Right cardiac atrium (tissue), 5 donors: ENCODE measurements around the gene COPB2. TPM values are rescaled to one million over a fixed set of nuclear protein-coding genes. Genes with fewer than 3 reads are reported as not detected.
A peak's percentile ranks its signal among the peaks of the same experiment; 100 is the strongest.
"Not testable (repeated sequence)": the region's sequence is repeated elsewhere in the genome, so short reads cannot be mapped to it uniquely, and the experiment has no call there.

Experiments
- ATAC-seq, 2 donors: fragments of 200-7000 bp; cut with Tn5 transposase; one replicate each; pipeline versions ENCODE4 v1.8.0 to v1.9.1; 2020; ENCODE audit warnings: moderate library complexity in 2 of 2, mild to moderate bottlenecking in 1 of 2
- DNase-seq, 3 donors: peaks; one replicate each; pipeline ENCODE4 v3.0.0-alpha.2; 2020
- H3K27ac ChIP-seq: one replicate; pipeline ENCODE4 v1.5.1; 2013; ENCODE audit warnings: mild to moderate bottlenecking, low read length, control low read depth, moderate library complexity
- H3K27me3 ChIP-seq: one replicate; pipeline ENCODE4 v1.6.1; 2013; ENCODE audit not compliant: control insufficient read depth, insufficient read depth
- H3K4me1 ChIP-seq: one replicate; pipeline ENCODE4 v1.6.1; 2013; ENCODE audit warnings: low read length; ENCODE audit not compliant: control insufficient read depth, insufficient read depth
- H3K4me3 ChIP-seq: one replicate; pipeline ENCODE4 v1.5.1; 2013; ENCODE audit warnings: low read length, control low read depth
- H3K9me3 ChIP-seq: one replicate; pipeline ENCODE4 v1.6.1; 2013; ENCODE audit warnings: low read length; ENCODE audit not compliant: control insufficient read depth
- WGBS: extraction: QIAGEN DNeasy Blood & Tissue Kit; methylation state at CpG from one replicate; pipeline ENCODE4 v1.1.7; 2013; 5-methylcytosine and 5-hydroxymethylcytosine counted together
- intact Hi-C, 4 donors: fragments of 100-400 bp; cut with DNase I; formaldehyde crosslinking; loops; one replicate each; pipeline versions ENCODE4 v1.11.0 to v1.14.0; 2022 to 2023
- polyA plus RNA-seq: library from polyadenylated mRNA; stranded (reverse); fragments of 200-250 nt; gene quantifications from one replicate; pipeline ENCODE4 v1.2.3, GENCODE V29; 2013
- total RNA-seq, 4 donors: library from RNA; stranded (reverse); fragmentation: NEBNext Ultra II Directional; extraction: Animal tissue kit (Norgen Biotek cat#: 25700); gene quantifications; one replicate each; pipeline ENCODE4 v1.2.1, GENCODE V29; 2021
- donor health status: healthy with polysubstance abuse.
- donor health status: DM: no; HTN: yes; CAD: no.
- donor health status: DM: no; HTN: no; CAD: no.
- donor health status: DM: no; HTN: yes; CAD: no; lungs with severe emphysema.
- donor health status: DM: yes; HTN: yes; CAD: no.

The COPB2 gene
- total and polyA plus RNA-seq, 5 donors: 41.0 to 98.0 (median 94.4) TPM

DNA sequence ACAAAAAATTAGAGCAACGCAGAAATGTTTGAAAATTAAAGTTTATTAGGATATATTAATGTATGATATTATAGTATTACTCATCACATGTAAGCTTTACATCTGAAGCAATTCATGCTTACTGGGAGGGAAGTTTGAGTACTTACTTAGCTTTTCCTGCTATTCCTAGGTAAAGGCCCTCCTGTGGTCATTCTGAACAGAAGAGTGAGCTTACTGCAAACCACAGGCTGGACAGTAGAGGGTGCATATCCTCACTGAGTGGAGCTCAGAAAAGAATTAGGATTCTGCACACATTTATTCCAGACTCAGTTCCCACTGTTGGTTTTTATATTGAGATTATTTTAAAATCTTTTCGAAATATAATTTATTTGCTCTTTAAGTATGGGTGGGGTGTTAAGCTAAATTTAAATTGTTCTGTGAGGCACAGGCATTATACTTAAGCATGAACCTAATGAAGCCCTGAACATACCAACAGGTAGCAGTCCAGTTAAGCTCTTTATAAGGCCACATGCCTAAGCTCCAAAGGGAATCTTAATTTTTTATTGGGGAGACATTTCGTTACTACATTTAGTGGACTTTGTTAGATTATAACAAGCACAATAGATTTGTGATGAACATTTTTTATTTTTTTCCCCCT is 35.4 kb downstream of the COPB2 start:
- no peak overlapping the region for H3K27ac ChIP-seq
- peak in 1 of 2 donors; percentile 60 for ATAC-seq
- no peak overlapping the region for H3K4me3 ChIP-seq
- H3K4me1 ChIP-seq: no peaks in the 10 kb centered on the region
- H3K9me3 ChIP-seq: no peaks in the 10 kb centered on the region
- 72% methylated on average over 3 of the region's 3 CpGs for WGBS
- intact Hi-C loops: no loop called here
- DNase-seq: no peak
- no peaks in the 10 kb centered on the region for H3K27me3 ChIP-seq

DNA sequence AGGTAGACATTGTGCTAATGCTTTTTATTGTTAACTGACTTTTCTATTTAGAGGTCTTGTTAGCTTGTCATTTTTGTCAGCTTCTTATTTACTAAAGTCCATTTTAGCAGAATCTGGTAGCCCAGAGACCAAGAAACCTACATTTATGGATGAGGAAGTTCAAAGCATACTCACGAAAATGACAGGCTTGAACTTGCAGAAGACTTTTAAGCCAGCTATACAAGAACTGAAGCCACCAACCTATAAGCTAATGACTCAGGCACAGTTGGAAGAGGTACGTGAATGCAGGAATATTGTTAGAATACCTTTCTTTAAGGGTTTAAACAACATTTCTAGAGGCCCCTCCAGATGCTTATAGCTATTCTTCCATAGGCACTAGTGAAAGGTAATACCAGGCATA is 42.7 kb downstream of the COPB2 start:
- Histone ChIP-seq H3K9me3 (no peaks in the 10 kb centered on the region), H3K4me3 (no peak overlapping the region), H3K4me1 (peaks cover 4% of the 10 kb centered on the region), H3K27me3 (no peaks in the 10 kb centered on the region), H3K27ac (no peak overlapping the region)
- 83% methylated on average over 2 of the region's 2 CpGs for WGBS
- intact Hi-C loops: no loop called here
- ATAC-seq (no peak), DNase-seq (no peak)

GRCh38 chr3:139343895-139344856 is 45.3 kb downstream of the COPB2 start, which contains the start of gene MRPS22:
TSS of gene MRPS22 (plus strand) at chr3:139344020. CDS start at chr3:139344027, 7 bp downstream.
- DNase-seq (peak; percentile 81 to 91 (median 86)), ATAC-seq (peak; percentile 94 to 97)
- intact Hi-C loops: no loop called here
- Histone ChIP-seq H3K9me3 (no peaks in the 10 kb centered on the region), H3K27me3 (no peaks in the 10 kb centered on the region), H3K4me1 (peaks cover 4% of the 10 kb centered on the region), H3K27ac (peak within 1 kb of the TSS; percentile 65), H3K4me3 (peak within 1 kb of the TSS; percentile 79)
- under 1% methylated on average over 37 of the region's 37 CpGs for WGBS

DNA sequence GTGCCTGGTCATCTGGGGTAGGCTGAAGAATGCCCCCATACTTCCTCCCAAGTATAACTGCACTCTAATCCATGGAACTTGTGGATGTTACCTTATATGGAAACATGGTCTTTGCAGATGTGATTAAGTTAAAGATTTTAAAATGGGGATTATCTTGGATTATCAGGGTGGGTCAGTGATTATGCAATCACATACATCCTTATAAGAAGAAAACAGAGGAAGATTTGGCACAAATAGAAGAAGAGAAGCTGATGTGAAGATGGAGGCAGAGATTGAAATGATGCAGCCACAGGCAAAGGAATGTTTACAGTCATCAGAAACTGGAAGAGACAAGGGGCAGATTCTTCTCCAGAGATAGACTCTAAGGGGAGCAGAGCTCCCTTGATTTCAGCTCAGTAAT is 47.4 kb downstream of the COPB2 start:
- Histone ChIP-seq H3K27me3 (no peaks in the 10 kb centered on the region), H3K4me1 (peaks cover 4% of the 10 kb centered on the region), H3K27ac (no peak overlapping the region), H3K9me3 (no peaks in the 10 kb centered on the region), H3K4me3 (no peak overlapping the region)
- DNase-seq (no peak), ATAC-seq (no peak)
- intact Hi-C loops: no loop called here

DNA sequence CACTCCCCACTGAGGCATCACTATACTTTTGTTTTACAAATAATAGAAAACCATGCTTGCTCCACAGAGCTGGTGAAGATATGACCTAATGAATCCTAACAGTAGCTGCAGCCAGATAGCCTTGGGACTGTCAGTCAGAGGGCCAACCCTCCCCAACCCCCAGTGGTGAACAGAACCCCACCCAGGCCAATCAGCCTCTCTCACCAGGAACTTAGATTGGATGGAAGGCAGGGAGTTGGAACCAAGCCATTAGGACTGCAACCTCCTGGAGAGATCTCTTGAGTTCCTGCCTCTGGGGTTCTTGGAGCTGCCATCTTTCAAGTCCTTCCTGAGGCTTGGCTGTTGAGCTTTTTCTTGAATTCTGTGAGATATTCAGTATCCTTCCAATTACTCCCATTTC is 48.7 kb downstream of the COPB2 start:
- Histone ChIP-seq H3K9me3 (no peaks in the 10 kb centered on the region), H3K27ac (no peak overlapping the region), H3K4me3 (no peak overlapping the region), H3K4me1 (peaks cover 4% of the 10 kb centered on the region), H3K27me3 (no peaks in the 10 kb centered on the region)
- intact Hi-C loops: no loop called here
- ATAC-seq (no peak), DNase-seq (no peak)

DNA sequence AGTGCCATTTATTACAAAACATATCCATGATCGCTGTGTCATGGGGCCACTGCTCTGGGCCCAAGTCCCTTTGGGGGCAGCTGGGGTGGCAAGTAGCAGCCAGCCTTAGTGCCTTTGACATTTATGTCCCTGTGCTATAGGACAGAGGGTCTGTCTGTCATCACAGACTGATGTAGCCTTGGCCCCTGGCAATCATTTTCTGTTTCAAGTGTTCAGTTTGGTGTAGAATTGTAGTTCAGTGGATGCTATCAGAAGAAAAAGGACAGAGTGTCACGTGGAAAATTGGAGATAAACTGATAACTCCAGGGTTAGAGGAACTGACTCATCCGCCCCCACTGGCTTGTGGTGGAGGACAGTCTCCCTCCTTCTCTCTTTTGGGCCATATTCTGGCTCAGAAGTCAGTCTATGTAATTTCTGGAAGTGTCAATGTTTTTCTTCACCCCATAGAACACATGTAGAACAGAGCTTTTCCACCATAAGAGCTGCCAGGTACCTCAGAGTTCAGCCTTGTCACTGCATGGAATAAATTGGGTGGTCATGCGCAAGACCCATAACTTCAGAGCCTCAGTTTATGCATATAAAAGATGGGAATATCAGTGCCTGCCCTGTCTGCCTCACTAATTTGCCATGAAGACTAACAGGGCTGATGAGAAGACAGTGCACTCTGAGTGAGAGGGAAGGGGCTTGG is 50.1 kb downstream of the COPB2 start:
- DNase-seq (no peak), ATAC-seq (no peak)
- Histone ChIP-seq H3K4me1 (no peaks in the 10 kb centered on the region), H3K9me3 (no peaks in the 10 kb centered on the region), H3K27ac (no peak overlapping the region), H3K4me3 (no peak overlapping the region), H3K27me3 (no peaks in the 10 kb centered on the region)
- intact Hi-C loops: no loop called here
- 64% methylated on average over 4 of the region's 4 CpGs for WGBS

GRCh38 chr3:139338405-139338804 is 51.0 kb downstream of the COPB2 start:
- no peak overlapping the region for H3K27ac ChIP-seq
- H3K27me3 ChIP-seq: no peaks in the 10 kb centered on the region
- H3K4me3 ChIP-seq: no peak overlapping the region
- DNase-seq: no peak
- intact Hi-C loops: no loop called here
- 92% methylated on average over 4 of the region's 4 CpGs for WGBS
- H3K9me3 ChIP-seq: no peaks in the 10 kb centered on the region
- no peak for ATAC-seq
- no peaks in the 10 kb centered on the region for H3K4me1 ChIP-seq

DNA sequence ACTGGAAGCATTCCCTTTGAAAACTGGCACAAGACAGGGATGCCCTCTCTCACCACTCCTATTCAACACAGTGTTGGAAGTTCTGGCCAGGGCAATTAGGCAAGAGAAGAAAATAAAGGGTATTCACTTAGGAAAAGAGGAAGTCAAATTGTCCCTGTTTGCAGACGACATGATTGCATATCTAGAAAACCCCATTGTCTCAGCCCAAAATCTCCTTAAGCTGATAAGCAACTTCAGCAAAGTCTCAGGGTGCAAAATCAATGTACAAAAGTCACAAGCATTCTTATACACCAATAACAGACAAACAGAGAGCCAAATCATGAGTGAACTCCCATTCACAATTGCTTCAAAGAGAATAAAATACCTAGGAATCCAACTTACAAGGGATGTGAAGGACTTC is 54.8 kb downstream of the COPB2 start:
- ATAC-seq, H3K4me1 ChIP-seq, H3K27me3 ChIP-seq, H3K4me3 ChIP-seq, H3K27ac ChIP-seq, intact Hi-C loops, DNase-seq, H3K9me3 ChIP-seq: not testable (repeated sequence)
- WGBS: 40% methylated on average over 1 of the region's 1 CpG

GRCh38 chr3:139332092-139332491 is 57.4 kb downstream of the COPB2 start:
- ATAC-seq (no peak), DNase-seq (no peak)
- intact Hi-C loops: no loop called here
- Histone ChIP-seq H3K4me1 (peaks cover 2% of the 10 kb centered on the region), H3K27me3 (no peaks in the 10 kb centered on the region), H3K27ac (no peak overlapping the region), H3K4me3 (no peak overlapping the region), H3K9me3 (no peaks in the 10 kb centered on the region)
- WGBS: 61% methylated on average over 2 of the region's 2 CpGs

DNA sequence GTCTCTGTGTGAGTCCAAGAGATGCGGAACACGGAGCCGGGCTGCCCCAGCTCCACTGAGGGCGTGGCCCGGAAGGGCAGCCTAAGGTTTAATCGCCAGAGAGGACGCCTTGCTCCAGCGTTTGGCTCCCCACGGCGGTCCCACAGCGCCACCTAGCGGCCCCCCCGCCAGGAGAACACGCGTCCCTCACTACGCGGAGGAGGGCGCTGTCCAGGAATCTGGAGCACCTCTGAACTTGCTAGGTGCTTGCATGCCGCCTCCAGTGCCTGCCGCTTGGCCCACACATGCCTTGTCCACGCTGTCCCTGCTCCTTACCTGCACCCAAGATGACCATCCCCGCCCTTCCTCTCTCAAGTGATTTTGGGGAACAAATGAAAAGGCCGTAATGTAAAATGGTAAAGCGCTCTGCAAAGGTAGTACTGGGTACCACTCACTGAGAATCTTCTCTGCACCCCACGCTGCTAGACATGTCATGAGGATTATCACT is 60.0 kb downstream of the COPB2 start:
- peaks cover 2% of the 10 kb centered on the region for H3K4me1 ChIP-seq
- WGBS: 7% methylated on average over 25 of the region's 25 CpGs
- H3K27me3 ChIP-seq: no peaks in the 10 kb centered on the region
- no peaks in the 10 kb centered on the region for H3K9me3 ChIP-seq
- H3K4me3 ChIP-seq: no peak overlapping the region
- DNase-seq: peak; percentile 88 to 95 (median 94)
- H3K27ac ChIP-seq: no peak overlapping the region
- ATAC-seq: peak; percentile 94 to 97
- intact Hi-C loops: loop anchor here (2.0 to 10.0 kb wide), 5 partner anchors 217 to 395 kb away; no protein-coding TSS in a partner anchor
